ENCODE measurements around the gene RALGAPA2.
A peak's percentile ranks its signal among the peaks of the same experiment; 100 is the strongest.

RALGAPA2 gene

GRCh38 chr20:20373091-20373571, 339.3 kb downstream of the RALGAPA2 start:
- no peak overlapping the region for H3K4me3 ChIP-seq (ENCODE audit: low read depth, low read length)
- TF ChIP-seq POLR2A (IDR thresholded peaks at IDR 0.05; ENCODE audit: extremely low read depth, insufficient read length) = no peak
- TF ChIP-seq MYC (IDR thresholded peaks at IDR 0.05; ENCODE audit: low read depth, low read length) = no peak
- DNase-seq (ENCODE audit: low read depth) = no peak

GRCh38 chr20:20371681-20372080, 340.8 kb downstream of the RALGAPA2 start:
- no peak for DNase-seq (ENCODE audit: low read depth)
- no peak overlapping the region for H3K4me3 ChIP-seq (ENCODE audit: low read depth, low read length)
- TF ChIP-seq CTCF (IDR thresholded peaks at IDR 0.05; ENCODE audit: low read depth, low read length) (no peak), POLR2A (IDR thresholded peaks at IDR 0.05; ENCODE audit: extremely low read depth, insufficient read length) (no peak), MYC (IDR thresholded peaks at IDR 0.05; ENCODE audit: low read depth, low read length) (no peak), MAX (IDR thresholded peaks at IDR 0.05; ENCODE audit: low read depth, low read length) (no peak)

GRCh38 chr20:20371083-20371482, 341.4 kb downstream of the RALGAPA2 start:
- no peak overlapping the region for H3K4me3 ChIP-seq (ENCODE audit: low read depth, low read length)
- DNase-seq (ENCODE audit: low read depth) = no peak
- TF ChIP-seq MAX (IDR thresholded peaks at IDR 0.05; ENCODE audit: low read depth, low read length) = no peak
- TF ChIP-seq POLR2A (IDR thresholded peaks at IDR 0.05; ENCODE audit: extremely low read depth, insufficient read length) = no peak
- TF ChIP-seq CTCF (IDR thresholded peaks at IDR 0.05; ENCODE audit: low read depth, low read length) = no peak
- TF ChIP-seq MYC (IDR thresholded peaks at IDR 0.05; ENCODE audit: low read depth, low read length) = no peak

- peak; percentile 24 for DNase-seq (ENCODE audit: low read depth)
- TF ChIP-seq CTCF (IDR thresholded peaks at IDR 0.05; ENCODE audit: low read depth, low read length) (no peak), MAX (IDR thresholded peaks at IDR 0.05; ENCODE audit: low read depth, low read length) (no peak)
- no peak overlapping the region for H3K4me3 ChIP-seq (ENCODE audit: low read depth, low read length)
These were observed 342.3 kb downstream of the RALGAPA2 start for GRCh38 chr20:20370094-20370575.

- H3K4me3 ChIP-seq (ENCODE audit: low read depth, low read length) = no peak overlapping the region
- TF ChIP-seq CTCF (IDR thresholded peaks at IDR 0.05; ENCODE audit: low read depth, low read length) (no peak), MYC (IDR thresholded peaks at IDR 0.05; ENCODE audit: low read depth, low read length) (no peak), POLR2A (IDR thresholded peaks at IDR 0.05; ENCODE audit: extremely low read depth, insufficient read length) (no peak), MAX (IDR thresholded peaks at IDR 0.05; ENCODE audit: low read depth, low read length) (no peak)
- DNase-seq (ENCODE audit: low read depth) = no peak
These were observed 343.0 kb downstream of the RALGAPA2 start for GRCh38 chr20:20369250-20370093.

GRCh38 chr20:20368418-20369249, 343.8 kb downstream of the RALGAPA2 start:
- no peak for TF ChIP-seq CTCF (IDR thresholded peaks at IDR 0.05; ENCODE audit: low read depth, low read length)
- TF ChIP-seq MAX (IDR thresholded peaks at IDR 0.05; ENCODE audit: low read depth, low read length) = no peak
- TF ChIP-seq MYC (IDR thresholded peaks at IDR 0.05; ENCODE audit: low read depth, low read length) = no peak
- no peak for TF ChIP-seq POLR2A (IDR thresholded peaks at IDR 0.05; ENCODE audit: extremely low read depth, insufficient read length)
- no peak for DNase-seq (ENCODE audit: low read depth)
- H3K4me3 ChIP-seq (ENCODE audit: low read depth, low read length) = no peak overlapping the region
